Stomach (tissue), 9 donors: Measurements from ENCODE around the gene MLH3. TPM values are rescaled to one million over a fixed set of nuclear protein-coding genes. Genes with fewer than 3 reads are reported as not detected.
"Not testable (repeated sequence)": the region's sequence is repeated elsewhere in the genome, so short reads cannot be mapped to it uniquely, and the experiment has no call there.

ENCODE experiments used
- DNase-seq, 2 donors: peaks; one replicate each; pipeline versions ENCODE4 v3.0.0 to v3.0.0-alpha.2; 2013 to 2019
- H3K27ac ChIP-seq, 5 donors: fragments of 200-600 bp in 4 of 5; sonication (generic) in 4 of 5; one replicate each; pipeline ENCODE4 v1.5.1; 2013 to 2019; ENCODE audit warnings: mild to moderate bottlenecking in 1 of 5, moderate library complexity in 1 of 5
- H3K27me3 ChIP-seq, 3 donors: fragments of 200-600 bp; sonication (generic); one replicate each; pipeline ENCODE4 v1.5.1; 2017 to 2019; ENCODE audit warnings: mixed run types in 1 of 3
- H3K36me3 ChIP-seq, 4 donors: fragments of 200-600 bp; sonication (generic); 1 replicate in 3 of 4; 2 replicates in 1 of 4; pipeline ENCODE4 v1.5.1; 2016 to 2019
- H3K4me1 ChIP-seq, 4 donors: fragments of 200-600 bp; sonication (generic); one replicate each; pipeline ENCODE4 v1.5.1; 2016 to 2019
- H3K4me3 ChIP-seq, 4 donors: fragments of 200-600 bp; sonication (generic) in 3 of 4; one replicate each; pipeline ENCODE4 v1.5.1; 2016 to 2019; ENCODE audit warnings: mild to moderate bottlenecking in 1 of 4
- H3K9me3 ChIP-seq, 4 donors: fragments of 200-600 bp; sonication (generic); one replicate each; pipeline ENCODE4 v1.5.1; 2016 to 2019
- CTCF ChIP-seq, 7 experiments: fragments of 450-650 bp in 4 of 7; fragments of 200-600 bp in 3 of 7; sonication (generic) in 3 of 7; IDR thresholded peaks; one replicate each; pipeline ENCODE4 v1.5.1; 2016 to 2019; ENCODE audit warnings: antibody characterized with exemption in 7 of 7, control low read depth in 2 of 7, mild to moderate bottlenecking in 1 of 7
- EP300 ChIP-seq: sonication (generic); formaldehyde crosslinking; IDR thresholded peaks from one replicate; pipeline ENCODE4 v1.6.1; 2017; ENCODE audit warnings: antibody characterized with exemption
- POLR2A ChIP-seq, 4 donors: fragments of 450-650 bp; IDR thresholded peaks; one replicate each; pipeline ENCODE4 v1.6.1; 2016; ENCODE audit warnings: antibody characterized with exemption in 4 of 4, control low read depth in 2 of 4, mild to moderate bottlenecking in 1 of 4, moderate library complexity in 1 of 4
- POLR2AphosphoS5 ChIP-seq, 3 donors: sonication (generic); formaldehyde crosslinking; IDR thresholded peaks; one replicate each; pipeline ENCODE4 v1.6.1; 2016; ENCODE audit warnings: antibody characterized with exemption in 3 of 3
- WGBS, 5 donors: extraction: QIAGEN DNeasy Blood & Tissue Kit in 3 of 5; methylation state at CpG; one replicate each; pipeline versions ENCODE4 v1.1.5 to v1.1.7; 2013 to 2018; 5-methylcytosine and 5-hydroxymethylcytosine counted together
- intact Hi-C: fragments of 100-400 bp; cut with DNase I; formaldehyde crosslinking; loops from one replicate; pipeline ENCODE4 v1.15.1; 2023; ENCODE audit warnings: low total_unique reads
- polyA plus RNA-seq, 3 donors: library from polyadenylated mRNA; stranded (reverse); fragments of 200-250 nt; gene quantifications; one replicate each; pipeline ENCODE4 v1.2.3, GENCODE V29; 2013
- total RNA-seq, 5 donors: library from RNA; depleted of rRNA; stranded (reverse); fragments of >200 nt; gene quantifications; one replicate each; pipeline versions ENCODE4 v1.1.0 to v1.2.3, GENCODE V29; 2014 to 2016
- donor health status: healthy with polysubstance abuse.
- donor health status: Bipolar disorder and iron deficiency.
- donor health status: healthy.

Gene MLH3
- total and polyA plus RNA-seq, 8 donors = 7.2 to 53.2 (median 18.4) TPM

- WGBS, 5 donors = 93 to 100% (median 96%) methylated on average over 1 of the region's 1 CpG
- Histone ChIP-seq H3K9me3 (no peaks in the 10 kb centered on the region), H3K4me1 (peaks cover 10 to 28% (median 21%) of the 10 kb centered on the region in 4 donors), H3K27ac (peak overlapping the region in 4 of 5 donors; percentile 80 to 87 (median 85)), H3K4me3 (peak overlapping the region; percentile 87 to 97 (median 92)), H3K36me3 (peaks cover 16 to 24% (median 20%) of the 10 kb centered on the region in 4 donors), H3K27me3 (no peaks in the 10 kb centered on the region)
- TF ChIP-seq CTCF (IDR thresholded peaks at IDR 0.05) (no peak), POLR2A (IDR thresholded peaks at IDR 0.05) (no peak), EP300 (no peak), POLR2AphosphoS5 (IDR thresholded peaks at IDR 0.05) (no peak)
- DNase-seq = no peak
- intact Hi-C loops = no loop called here
Observed at GRCh38 chr14:75001899-75002298, 49.4 kb downstream of the MLH3 start.

DNA sequence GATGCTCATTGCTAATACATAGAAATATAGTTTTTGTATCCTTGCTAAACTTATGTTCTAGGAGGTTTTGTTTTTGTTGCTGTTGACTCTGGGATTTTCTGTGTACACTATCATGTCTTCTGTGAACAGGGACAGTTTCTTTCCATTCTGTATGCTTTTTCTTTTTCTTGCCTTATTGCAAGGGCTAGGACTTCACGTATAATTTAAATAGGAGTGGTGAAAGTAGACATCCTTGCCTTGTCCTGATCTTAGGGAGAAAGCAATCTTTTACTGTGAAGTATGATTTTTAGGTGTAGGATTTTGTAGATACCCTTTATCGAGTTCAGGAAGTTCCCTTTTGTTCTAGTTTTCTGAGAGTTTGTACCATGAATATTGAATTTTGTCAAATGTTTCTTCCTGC is 50.0 kb downstream of the MLH3 start:
- no peaks in the 10 kb centered on the region for H3K27me3 ChIP-seq
- 89 to 95% (median 93%) methylated on average over 2 of the region's 2 CpGs for WGBS, 5 donors
- intact Hi-C loops = no loop called here

GRCh38 chr14:74995781-74996180 is 55.5 kb downstream of the MLH3 start:
- H3K9me3 ChIP-seq, H3K4me1 ChIP-seq, intact Hi-C loops, H3K27me3 ChIP-seq, H3K36me3 ChIP-seq, H3K27ac ChIP-seq, DNase-seq, H3K4me3 ChIP-seq: not testable (repeated sequence)
- 77 to 83% (median 82%) methylated on average over 3 to 6 of the region's 7 CpGs; no CpG with 5 or more reads in 1 of the 5 donors for WGBS, 5 donors

More for the DNA sequence above, 50.0 kb downstream of the MLH3 start:
- Histone ChIP-seq H3K4me1 (peaks cover 10 to 28% (median 21%) of the 10 kb centered on the region in 4 donors), H3K9me3 (no peaks in the 10 kb centered on the region), H3K4me3 (no peak overlapping the region), H3K27ac (no peak overlapping the region), H3K36me3 (peaks cover 9 to 17% (median 14%) of the 10 kb centered on the region in 4 donors)
- DNase-seq = no peak
- TF ChIP-seq POLR2AphosphoS5 (IDR thresholded peaks at IDR 0.05) (no peak), EP300 (no peak), CTCF (IDR thresholded peaks at IDR 0.05) (no peak), POLR2A (IDR thresholded peaks at IDR 0.05) (no peak)

GRCh38 chr14:74994182-74994581 is 57.1 kb downstream of the MLH3 start:
- H3K4me3 ChIP-seq, H3K36me3 ChIP-seq, H3K9me3 ChIP-seq, H3K27me3 ChIP-seq, intact Hi-C loops, H3K4me1 ChIP-seq, DNase-seq, H3K27ac ChIP-seq: not testable (repeated sequence)
- WGBS, 5 donors = 89 to 95% (median 94%) methylated on average over 4 to 28 of the region's 28 CpGs

DNA sequence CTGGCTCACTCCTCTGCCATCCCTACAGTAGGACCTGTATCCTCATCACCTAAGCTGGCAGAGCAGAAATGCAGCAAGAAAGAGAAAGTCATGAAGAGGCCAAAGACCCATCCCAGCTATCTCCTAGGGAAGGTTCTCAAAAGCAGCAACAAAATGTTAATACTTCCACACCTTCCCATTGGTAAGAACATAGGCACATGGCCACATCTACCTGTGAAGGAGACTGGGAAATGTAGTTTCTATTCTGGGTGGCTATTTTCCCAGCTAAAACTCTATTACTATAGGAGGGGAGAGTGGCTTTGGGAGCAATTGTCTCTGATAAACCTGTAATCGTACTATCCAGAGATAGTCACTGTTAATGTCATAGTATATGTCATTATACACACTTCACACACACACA is 62.3 kb downstream of the MLH3 start:
- no peaks in the 10 kb centered on the region for H3K27me3 ChIP-seq
- intact Hi-C loops = no loop called here
- TF ChIP-seq POLR2A (IDR thresholded peaks at IDR 0.05) (no peak), POLR2AphosphoS5 (IDR thresholded peaks at IDR 0.05) (no peak), CTCF (IDR thresholded peaks at IDR 0.05) (no peak), EP300 (no peak)
- no peak overlapping the region for H3K4me3 ChIP-seq
- H3K27ac ChIP-seq = no peak overlapping the region
- H3K36me3 ChIP-seq = no peaks in the 10 kb centered on the region
- 83 to 91% (median 88%) methylated on average over 1 of the region's 1 CpG for WGBS, 5 donors
- no peak for DNase-seq
- no peaks in the 10 kb centered on the region for H3K4me1 ChIP-seq
- H3K9me3 ChIP-seq = no peaks in the 10 kb centered on the region
